Left ventricle myocardium inferior (tissue), 1 donor: ENCODE measurements around the gene ASXL2. TPM values are rescaled to one million over a fixed set of nuclear protein-coding genes. Genes with fewer than 3 reads are reported as not detected.

Experiments
- DNase-seq: peaks from one replicate; pipeline ENCODE4 v3.0.0-alpha.2; 2020
- H3K27ac ChIP-seq: fragments of 200-600 bp; replicated peaks from 2 replicates; pipeline ENCODE4 v1.8.0; 2021
- H3K27me3 ChIP-seq: fragments of 200-600 bp; 2 replicates; pipeline ENCODE4 v1.8.0; 2021; ENCODE audit warnings: low read depth
- H3K36me3 ChIP-seq: fragments of 200-600 bp; 2 replicates; pipeline ENCODE4 v1.8.0; 2021
- H3K4me1 ChIP-seq: fragments of 200-600 bp; 2 replicates; pipeline ENCODE4 v1.8.0; 2021
- H3K4me3 ChIP-seq: fragments of 200-600 bp; 2 replicates; pipeline ENCODE4 v1.8.0; 2021; ENCODE audit warnings: mild to moderate bottlenecking, moderate library complexity
- H3K9me3 ChIP-seq: fragments of 200-600 bp; replicated peaks from 2 replicates; pipeline ENCODE4 v1.8.0; 2021
- intact Hi-C: fragments of 100-400 bp; cut with micrococcal nuclease; formaldehyde crosslinking; loops from one replicate; pipeline ENCODE4 v1.11.0; 2022
- total RNA-seq: library from RNA; stranded (reverse); fragmentation: NEBNext Ultra II Directional; extraction: Animal tissue kit (Norgen Biotek cat#: 25700); gene quantifications from one replicate; pipeline ENCODE4 v1.2.1, GENCODE V29; 2021
- TF ChIP-seq, protein P1 (sequence below): fragments of 200-600 bp; IDR thresholded peaks from 2 replicates; pipeline ENCODE4 v1.8.0; 2021; ENCODE audit warnings: antibody characterized with exemption, mild to moderate bottlenecking, borderline replicate concordance
- donor health status: DM: no; HTN: yes; CAD: no; lungs with severe emphysema.

ASXL2 gene
- total RNA-seq, 1 donor from 2014 or later, result 19.1 TPM

- H3K27ac ChIP-seq, result no peak overlapping the region
- intact Hi-C loops, result no loop called here
- H3K4me1 ChIP-seq, result no peaks in the 10 kb centered on the region
- no peak overlapping the region for H3K4me3 ChIP-seq
- no peaks in the 10 kb centered on the region for H3K27me3 ChIP-seq
- H3K9me3 ChIP-seq, result no peaks in the 10 kb centered on the region
- no peak for DNase-seq
- peaks cover 51% of the 10 kb centered on the region for H3K36me3 ChIP-seq
- TF ChIP-seq, protein P1, sequence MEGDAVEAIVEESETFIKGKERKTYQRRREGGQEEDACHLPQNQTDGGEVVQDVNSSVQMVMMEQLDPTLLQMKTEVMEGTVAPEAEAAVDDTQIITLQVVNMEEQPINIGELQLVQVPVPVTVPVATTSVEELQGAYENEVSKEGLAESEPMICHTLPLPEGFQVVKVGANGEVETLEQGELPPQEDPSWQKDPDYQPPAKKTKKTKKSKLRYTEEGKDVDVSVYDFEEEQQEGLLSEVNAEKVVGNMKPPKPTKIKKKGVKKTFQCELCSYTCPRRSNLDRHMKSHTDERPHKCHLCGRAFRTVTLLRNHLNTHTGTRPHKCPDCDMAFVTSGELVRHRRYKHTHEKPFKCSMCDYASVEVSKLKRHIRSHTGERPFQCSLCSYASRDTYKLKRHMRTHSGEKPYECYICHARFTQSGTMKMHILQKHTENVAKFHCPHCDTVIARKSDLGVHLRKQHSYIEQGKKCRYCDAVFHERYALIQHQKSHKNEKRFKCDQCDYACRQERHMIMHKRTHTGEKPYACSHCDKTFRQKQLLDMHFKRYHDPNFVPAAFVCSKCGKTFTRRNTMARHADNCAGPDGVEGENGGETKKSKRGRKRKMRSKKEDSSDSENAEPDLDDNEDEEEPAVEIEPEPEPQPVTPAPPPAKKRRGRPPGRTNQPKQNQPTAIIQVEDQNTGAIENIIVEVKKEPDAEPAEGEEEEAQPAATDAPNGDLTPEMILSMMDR, result no peak
Measured at GRCh38 chr2:25760297-25760696, 118.0 kb downstream of the ASXL2 start.

DNA sequence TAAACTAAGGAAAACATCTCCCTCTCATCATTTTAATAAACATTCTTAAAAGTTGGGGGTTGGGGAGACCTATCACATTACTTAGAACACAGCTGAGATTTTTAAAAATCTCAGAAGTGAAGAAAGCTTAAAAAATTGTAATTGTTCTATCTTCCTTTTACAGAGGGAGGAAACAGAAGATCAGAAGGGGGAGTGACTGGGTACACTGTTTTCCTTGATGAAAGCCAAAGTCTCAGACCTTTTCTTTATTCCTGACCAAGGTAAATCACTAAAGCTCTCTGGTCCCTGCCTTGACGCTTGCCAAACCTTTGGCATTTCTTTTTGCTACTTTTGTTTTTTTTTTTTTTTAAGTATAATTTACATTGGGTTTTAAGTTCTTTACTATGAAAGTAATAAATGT lies 119.9 kb downstream of the ASXL2 start:
- H3K36me3 ChIP-seq, result peaks cover 59% of the 10 kb centered on the region
- H3K4me1 ChIP-seq, result no peaks in the 10 kb centered on the region
- no peaks in the 10 kb centered on the region for H3K27me3 ChIP-seq
- no peak overlapping the region for H3K4me3 ChIP-seq
- H3K27ac ChIP-seq, result no peak overlapping the region
- no peak for DNase-seq
- intact Hi-C loops, result no loop called here
- TF ChIP-seq, protein P1, result no peak
- no peaks in the 10 kb centered on the region for H3K9me3 ChIP-seq

- Histone ChIP-seq H3K27me3 (no peaks in the 10 kb centered on the region), H3K4me3 (no peak overlapping the region), H3K36me3 (peaks cover 63% of the 10 kb centered on the region), H3K9me3 (no peaks in the 10 kb centered on the region), H3K4me1 (no peaks in the 10 kb centered on the region), H3K27ac (no peak overlapping the region)
- intact Hi-C loops, result no loop called here
- DNase-seq, result no peak
- TF ChIP-seq, protein P1, result no peak
Measured at GRCh38 chr2:25757906-25758305, 120.4 kb downstream of the ASXL2 start.

- Histone ChIP-seq H3K4me3 (no peak overlapping the region), H3K27me3 (no peaks in the 10 kb centered on the region), H3K9me3 (no peaks in the 10 kb centered on the region), H3K36me3 (peaks cover 77% of the 10 kb centered on the region), H3K4me1 (no peaks in the 10 kb centered on the region), H3K27ac (no peak overlapping the region)
- TF ChIP-seq, protein P1, result no peak
- no peak for DNase-seq
- intact Hi-C loops, result no loop called here
Measured at GRCh38 chr2:25756536-25756935, 121.8 kb downstream of the ASXL2 start.

DNA sequence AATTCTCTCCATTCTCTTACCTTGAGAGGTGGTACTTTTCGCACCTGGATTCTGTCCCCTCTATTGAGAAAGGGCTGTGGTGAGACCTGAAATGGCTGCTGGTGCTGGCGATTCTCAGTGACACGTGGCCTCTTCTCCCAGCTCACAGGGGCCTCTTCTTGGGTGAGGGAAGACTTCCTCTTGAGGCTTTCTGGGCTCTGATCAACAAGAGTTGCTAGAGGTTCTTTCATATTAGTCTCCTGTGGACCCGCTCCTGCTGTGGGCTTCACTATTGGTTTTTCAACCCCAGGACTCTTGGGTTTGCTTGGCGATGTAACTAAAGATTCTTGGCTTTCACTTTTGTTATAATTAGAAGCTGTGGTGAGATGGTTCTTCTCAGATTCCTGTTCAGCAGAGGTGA lies 128.6 kb downstream of the ASXL2 start:
- Histone ChIP-seq H3K4me1 (no peaks in the 10 kb centered on the region), H3K9me3 (no peaks in the 10 kb centered on the region), H3K4me3 (no peak overlapping the region), H3K27me3 (no peaks in the 10 kb centered on the region), H3K36me3 (peaks cover 72% of the 10 kb centered on the region), H3K27ac (no peak overlapping the region)
- TF ChIP-seq, protein P1, result no peak
- intact Hi-C loops, result no loop called here
- DNase-seq, result no peak

- H3K27me3 ChIP-seq, result no peaks in the 10 kb centered on the region
- TF ChIP-seq, protein P1, result no peak
Measured at GRCh38 chr2:25744055-25744454, 134.2 kb downstream of the ASXL2 start.

More at GRCh38 chr2:25744055-25744454, 134.2 kb downstream of the ASXL2 start:
- H3K9me3 ChIP-seq, result no peaks in the 10 kb centered on the region
- H3K4me1 ChIP-seq, result peaks cover 11% of the 10 kb centered on the region
- peaks cover 47% of the 10 kb centered on the region for H3K36me3 ChIP-seq
- no peak for DNase-seq
- no peak overlapping the region for H3K27ac ChIP-seq
- intact Hi-C loops, result no loop called here
- no peak overlapping the region for H3K4me3 ChIP-seq
